ENCODE measurements around the gene SLC19A1.

Gene SLC19A1

DNA sequence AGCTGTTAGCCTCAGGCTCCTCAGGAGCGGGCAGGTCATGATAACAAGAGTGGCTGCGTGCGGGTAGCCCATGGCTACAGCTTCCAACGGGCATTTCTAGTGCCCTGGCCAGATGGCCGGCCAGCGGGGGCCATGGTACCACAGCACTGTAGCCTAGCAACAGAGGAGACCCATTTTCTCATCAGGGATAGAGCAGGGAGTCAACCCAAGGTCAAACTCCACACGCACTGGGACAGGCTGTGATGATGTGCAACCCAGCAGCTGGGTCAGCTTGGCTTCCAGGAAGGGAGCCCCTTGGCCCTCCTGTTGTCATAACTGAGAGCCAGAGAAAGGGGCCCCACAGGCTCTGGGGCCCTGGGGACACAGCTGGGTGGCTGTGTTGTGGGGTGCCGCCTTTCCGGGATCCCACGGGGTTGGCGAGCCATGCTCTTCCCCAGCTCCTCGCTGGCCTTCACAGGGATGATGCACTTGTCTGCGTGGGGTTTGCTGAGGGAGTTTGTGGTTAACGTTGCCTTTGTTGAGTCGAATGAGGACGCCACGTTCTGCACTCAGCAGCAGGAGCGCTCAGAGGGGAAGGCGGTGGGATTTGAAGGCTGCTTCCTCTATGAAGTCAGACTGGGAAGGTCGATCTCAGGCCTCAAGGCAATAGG lies 91.0 kb downstream of the SLC19A1 start:
- no peak for DNase-seq (ENCODE audit: low read depth, low spot score)
- H3K4me3 ChIP-seq, result no peak overlapping the region
- H3K36me3 ChIP-seq (ENCODE audit: insufficient read depth, low read length), result no peaks in the 10 kb centered on the region
- H3K9me3 ChIP-seq (ENCODE audit: low read depth, low read length), result no peaks in the 10 kb centered on the region
- no peak overlapping the region for H3K9ac ChIP-seq (ENCODE audit: insufficient read length)
- TF ChIP-seq FOXP2 (optimal IDR thresholded peaks at IDR 0.05; ENCODE audit: control extremely low read depth, extremely low read length, insufficient read depth), result no peak
- H3K27ac ChIP-seq, result no peak overlapping the region

DNA sequence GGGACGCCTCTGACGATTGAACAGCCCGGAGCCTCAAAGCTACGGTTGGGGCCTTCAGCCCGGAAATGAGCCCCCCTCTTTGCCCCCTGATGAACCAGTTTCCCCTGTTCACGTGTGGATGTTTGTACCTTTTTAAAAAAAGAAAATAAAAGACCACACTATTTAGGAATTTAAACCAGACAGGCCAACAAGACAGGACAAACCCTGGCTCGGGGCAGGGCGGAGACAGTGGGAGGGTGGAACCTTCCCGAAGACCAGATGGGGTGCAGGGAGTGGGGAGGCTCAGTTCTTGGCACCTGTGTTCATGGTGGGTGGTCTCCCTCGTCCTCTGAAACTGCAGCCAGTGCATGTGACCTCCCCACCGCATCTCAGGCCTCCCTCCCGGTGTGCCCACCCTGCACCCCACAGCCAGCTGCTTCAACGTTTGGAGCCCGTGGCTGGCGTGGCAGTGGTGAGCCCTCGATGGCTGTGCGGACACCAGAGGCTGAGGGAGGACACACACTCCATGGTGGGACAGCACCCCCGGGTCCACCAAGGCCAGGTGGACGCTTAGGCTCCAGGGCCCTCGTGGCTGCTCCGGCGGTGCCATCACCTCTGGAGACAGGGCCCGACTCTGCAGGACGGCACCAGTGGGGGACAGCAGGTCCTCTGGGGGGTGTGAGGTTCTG lies 91.7 kb downstream of the SLC19A1 start:
- H3K9me3 ChIP-seq (ENCODE audit: low read depth, low read length), result no peaks in the 10 kb centered on the region
- no peak overlapping the region for H3K4me3 ChIP-seq
- no peak for DNase-seq (ENCODE audit: low read depth, low spot score)
- TF ChIP-seq FOXP2 (optimal IDR thresholded peaks at IDR 0.05; ENCODE audit: control extremely low read depth, extremely low read length, insufficient read depth) (no peak), EZH2 (IDR thresholded peaks at IDR 0.05) (no peak), POLR2AphosphoS5 (IDR thresholded peaks at IDR 0.05; ENCODE audit: borderline replicate concordance, low read depth, low read length) (no peak)
- no peak overlapping the region for H3K27ac ChIP-seq
- H3K36me3 ChIP-seq (ENCODE audit: insufficient read depth, low read length), result no peaks in the 10 kb centered on the region
- H3K9ac ChIP-seq (ENCODE audit: insufficient read length), result no peak overlapping the region

DNA sequence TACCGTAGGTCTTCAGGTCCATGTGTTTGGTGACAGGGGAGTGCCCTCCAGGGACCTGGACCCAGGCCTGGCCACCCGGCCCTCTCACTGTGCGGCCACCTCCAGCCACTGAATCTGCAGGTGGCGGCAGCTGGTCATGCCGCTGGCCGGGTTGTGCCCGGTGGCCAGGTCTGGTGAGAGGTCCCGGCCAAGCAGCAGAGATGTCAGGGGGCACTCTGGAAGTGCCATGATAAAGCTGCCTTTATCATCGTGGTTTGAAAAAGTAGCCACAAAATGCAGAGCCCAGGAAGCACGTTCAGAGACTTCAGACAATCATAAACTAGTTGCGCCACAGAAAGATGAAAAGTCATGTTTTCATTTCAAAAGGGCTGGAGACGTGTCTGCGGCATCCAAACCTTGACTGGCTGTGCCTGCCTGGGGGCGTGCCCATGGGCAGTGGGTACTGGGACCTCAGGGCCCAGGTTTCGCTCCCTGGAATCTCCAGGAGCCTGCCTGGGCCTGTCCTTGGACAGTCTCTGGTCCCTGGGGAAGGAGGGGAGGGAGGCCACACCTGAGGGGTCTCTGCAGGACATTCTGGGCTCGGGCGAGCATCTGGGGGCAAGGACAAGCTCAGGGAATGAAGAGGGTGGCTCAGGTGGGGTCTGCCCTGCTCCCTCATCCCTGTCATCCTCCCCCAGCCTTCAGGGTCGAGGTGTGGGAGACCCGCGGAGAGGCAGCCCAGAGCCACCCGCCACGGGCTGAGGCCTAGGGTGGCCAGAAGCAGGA lies 92.4 kb downstream of the SLC19A1 start:
- H3K27ac ChIP-seq, result no peak overlapping the region

DNA sequence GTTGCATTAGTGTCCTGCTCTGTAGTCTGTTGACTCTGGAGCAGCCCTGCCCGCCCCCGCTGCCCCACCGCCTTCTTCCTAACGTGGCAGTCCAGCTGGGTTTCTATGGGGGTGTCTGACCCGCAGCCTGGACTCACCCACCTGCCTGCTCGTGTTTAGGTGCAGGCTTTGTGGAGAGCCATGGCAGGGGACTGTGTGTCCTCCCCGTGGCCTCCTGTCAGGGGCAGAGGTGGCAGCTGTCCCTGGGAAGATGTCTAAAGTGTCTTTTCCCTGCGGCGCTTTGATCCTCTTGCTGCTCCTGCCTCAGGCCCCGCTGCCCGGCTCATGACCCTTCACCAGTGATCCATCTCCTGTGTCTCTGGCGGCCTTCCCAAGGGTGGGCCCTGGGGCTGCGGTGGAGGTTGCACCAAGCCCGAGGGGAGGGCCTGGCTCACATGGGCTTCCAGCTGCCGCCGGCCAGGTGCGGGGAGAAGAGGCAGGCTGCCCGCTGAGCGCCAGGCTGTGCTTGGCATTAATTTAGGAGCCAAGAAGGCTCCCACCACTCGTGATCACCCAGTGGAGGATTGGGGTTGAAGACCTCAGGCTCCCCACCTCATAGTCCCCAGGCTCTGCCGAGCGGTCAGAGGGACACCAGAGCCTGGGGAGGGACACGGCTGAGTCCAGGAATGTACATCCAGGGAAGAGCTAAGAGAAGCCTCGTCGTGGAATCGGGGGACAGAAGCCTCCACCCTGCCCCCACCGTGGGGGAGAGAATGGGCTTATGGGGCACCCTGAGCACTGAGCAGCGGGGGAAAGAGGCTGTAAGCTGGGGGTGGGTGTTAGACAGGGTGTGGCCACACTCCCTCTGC lies 93.2 kb downstream of the SLC19A1 start:
- Histone ChIP-seq H3K27ac (no peak overlapping the region), H3K9me3 (ENCODE audit: low read depth, low read length) (no peaks in the 10 kb centered on the region), H3K4me3 (no peak overlapping the region), H3K9ac (ENCODE audit: insufficient read length) (no peak overlapping the region), H3K36me3 (ENCODE audit: insufficient read depth, low read length) (no peaks in the 10 kb centered on the region)
- DNase-seq (ENCODE audit: low read depth, low spot score), result no peak
- TF ChIP-seq FOXP2 (optimal IDR thresholded peaks at IDR 0.05; ENCODE audit: control extremely low read depth, extremely low read length, insufficient read depth) (no peak), EZH2 (IDR thresholded peaks at IDR 0.05) (no peak), POLR2AphosphoS5 (IDR thresholded peaks at IDR 0.05; ENCODE audit: borderline replicate concordance, low read depth, low read length) (no peak)

More for the DNA sequence above, 92.4 kb downstream of the SLC19A1 start:
- DNase-seq (ENCODE audit: low read depth, low spot score), result no peak
- H3K4me3 ChIP-seq, result no peak overlapping the region
- no peak overlapping the region for H3K9ac ChIP-seq (ENCODE audit: insufficient read length)
- TF ChIP-seq EZH2 (IDR thresholded peaks at IDR 0.05), result no peak
- TF ChIP-seq POLR2AphosphoS5 (IDR thresholded peaks at IDR 0.05; ENCODE audit: borderline replicate concordance, low read depth, low read length), result no peak
- TF ChIP-seq FOXP2 (optimal IDR thresholded peaks at IDR 0.05; ENCODE audit: control extremely low read depth, extremely low read length, insufficient read depth), result no peak
- no peaks in the 10 kb centered on the region for H3K36me3 ChIP-seq (ENCODE audit: insufficient read depth, low read length)
- no peaks in the 10 kb centered on the region for H3K9me3 ChIP-seq (ENCODE audit: low read depth, low read length)

DNA sequence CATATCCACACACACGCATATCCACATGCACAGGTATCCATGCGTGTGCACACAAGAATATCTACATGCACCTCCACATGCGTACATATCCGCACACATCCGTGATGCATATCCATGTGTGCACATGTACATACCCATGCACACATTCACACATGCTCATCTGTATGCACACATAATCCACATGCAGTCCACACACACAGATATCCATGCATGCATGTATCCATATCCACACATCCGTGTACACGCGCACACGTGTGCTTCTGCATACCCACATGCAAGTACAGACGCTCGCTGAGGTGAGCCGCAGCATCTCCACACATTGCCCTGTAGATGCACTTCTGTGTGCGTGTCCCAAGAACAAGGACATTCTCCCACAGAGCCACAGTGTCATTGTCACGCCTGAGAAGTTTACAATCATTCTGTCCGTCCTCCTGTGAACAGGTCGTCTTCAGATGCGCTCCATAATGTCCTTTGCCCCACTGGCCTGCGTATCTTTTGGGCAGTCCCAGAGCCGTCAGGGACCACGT lies 93.9 kb downstream of the SLC19A1 start:
- Histone ChIP-seq H3K9me3 (ENCODE audit: low read depth, low read length) (no peaks in the 10 kb centered on the region), H3K4me3 (no peak overlapping the region), H3K36me3 (ENCODE audit: insufficient read depth, low read length) (no peaks in the 10 kb centered on the region), H3K27ac (no peak overlapping the region), H3K9ac (ENCODE audit: insufficient read length) (no peak overlapping the region)
- DNase-seq (ENCODE audit: low read depth, low spot score), result no peak
- TF ChIP-seq FOXP2 (optimal IDR thresholded peaks at IDR 0.05; ENCODE audit: control extremely low read depth, extremely low read length, insufficient read depth) (no peak), EZH2 (IDR thresholded peaks at IDR 0.05) (no peak), POLR2AphosphoS5 (IDR thresholded peaks at IDR 0.05; ENCODE audit: borderline replicate concordance, low read depth, low read length) (no peak)

Measured in SK-N-MC (cell line).